HFFc6 (cell line): ENCODE measurements around the gene SLFN12L. TPM values are rescaled to one million over a fixed set of nuclear protein-coding genes. Genes with fewer than 3 reads are reported as not detected.

Experiments
- DNase-seq: peaks from one replicate; pipeline ENCODE4 v3.0.0-alpha.2; 2018
- H3K27ac Mint-ChIP-seq: 2 replicates; pipeline ENCODE4 v1.8.0; 2020; ENCODE audit warnings: mild to moderate bottlenecking, mixed read lengths
- H3K27me3 Mint-ChIP-seq: 2 replicates; pipeline ENCODE4 v1.8.0; 2021; ENCODE audit warnings: mild to moderate bottlenecking, moderate library complexity, mixed read lengths; ENCODE audit not compliant: insufficient read depth
- H3K36me3 Mint-ChIP-seq: 2 replicates; pipeline ENCODE4 v1.8.0; 2021; ENCODE audit warnings: low read depth, mixed read lengths
- H3K4me1 Mint-ChIP-seq: 2 replicates; pipeline ENCODE4 v1.8.0; 2020; ENCODE audit warnings: low read depth, mixed read lengths
- H3K4me3 Mint-ChIP-seq: 2 replicates; pipeline ENCODE4 v1.8.0; 2020; ENCODE audit warnings: mild to moderate bottlenecking, moderate library complexity, mixed read lengths
- H3K9me3 Mint-ChIP-seq: 2 replicates; pipeline ENCODE4 v1.8.0; 2020; ENCODE audit warnings: mild to moderate bottlenecking, mixed read lengths
- CTCF ChIP-seq: fragments of 200-600 bp; sonication (generic); IDR thresholded peaks from 2 replicates; pipeline ENCODE4 v1.5.0; 2021; ENCODE audit warnings: antibody characterized with exemption, mild to moderate bottlenecking
- total RNA-seq, 6 experiments: library from RNA; stranded (reverse); fragmentation: NEBNext Ultra II Directional; extraction: Animal tissue kit (Norgen Biotek cat#: 25700); gene quantifications; 2 replicates in 1 of 6; 3 replicates in 5 of 6; pipeline ENCODE4 v1.2.3, GENCODE V29; 2021

Gene SLFN12L
- total RNA-seq, 6 experiments from 2014 or later: 0.13 to 0.34 (median 0.25) TPM; not detected in 2

GRCh38 chr17:35578197-35578928, 40.9 kb upstream of the SLFN12L start, which contains the start of gene PEX12:
TSS of gene PEX12 (minus strand) at chr17:35578571. CDS start at chr17:35578021, 550 bp downstream.
- H3K4me1 Mint-ChIP-seq: peaks cover 24% of the 10 kb centered on the region
- peak; percentile 82 for DNase-seq
- H3K9me3 Mint-ChIP-seq: no peaks in the 10 kb centered on the region
- H3K36me3 Mint-ChIP-seq: peaks cover 6% of the 10 kb centered on the region
- H3K4me3 Mint-ChIP-seq: peak within 1 kb of the TSS; percentile 96
- peak within 1 kb of the TSS; percentile 89 for H3K27ac Mint-ChIP-seq
- H3K27me3 Mint-ChIP-seq: no peaks in the 10 kb centered on the region; the same call in 1 of the 2 replicates
- no peak for TF ChIP-seq CTCF

- peaks cover 24% of the 10 kb centered on the region for H3K4me1 Mint-ChIP-seq
- no peak for TF ChIP-seq CTCF
- H3K36me3 Mint-ChIP-seq: peaks cover 6% of the 10 kb centered on the region
- H3K4me3 Mint-ChIP-seq: peak overlapping the region; percentile 96
- H3K27me3 Mint-ChIP-seq: no peaks in the 10 kb centered on the region
- peak overlapping the region; percentile 89 for H3K27ac Mint-ChIP-seq
- no peaks in the 10 kb centered on the region for H3K9me3 Mint-ChIP-seq
- DNase-seq: peak; percentile 16
Observed at GRCh38 chr17:35577830-35578196, 40.3 kb upstream of the SLFN12L start.

- peak overlapping the region; percentile 1; the same call in 1 of the 2 replicates for H3K27ac Mint-ChIP-seq
Observed at GRCh38 chr17:35575759-35576158, 38.3 kb upstream of the SLFN12L start.

GRCh38 chr17:35569405-35569804, 31.9 kb upstream of the SLFN12L start:
- H3K4me3 Mint-ChIP-seq: peak overlapping the region; percentile 90
- H3K4me1 Mint-ChIP-seq: peaks cover 23% of the 10 kb centered on the region
- TF ChIP-seq CTCF: no peak
- H3K36me3 Mint-ChIP-seq: peaks cover 5% of the 10 kb centered on the region; the same call in 1 of the 2 replicates
- DNase-seq: no peak
- H3K27ac Mint-ChIP-seq: no peak overlapping the region; the same call in 1 of the 2 replicates
- H3K27me3 Mint-ChIP-seq: peaks cover 8% of the 10 kb centered on the region
- no peaks in the 10 kb centered on the region for H3K9me3 Mint-ChIP-seq

More at GRCh38 chr17:35575759-35576158, 38.3 kb upstream of the SLFN12L start:
- Mint-ChIP-seq H3K36me3 (peaks cover 6% of the 10 kb centered on the region), H3K4me3 (no peak overlapping the region), H3K27me3 (no peaks in the 10 kb centered on the region; the same call in 1 of the 2 replicates), H3K9me3 (no peaks in the 10 kb centered on the region), H3K4me1 (peaks cover 24% of the 10 kb centered on the region)
- TF ChIP-seq CTCF: no peak
- no peak for DNase-seq

- Mint-ChIP-seq H3K4me1 (peaks cover 29% of the 10 kb centered on the region), H3K36me3 (peaks cover 5% of the 10 kb centered on the region; the same call in 1 of the 2 replicates), H3K27ac (peak overlapping the region; percentile 76), H3K9me3 (no peaks in the 10 kb centered on the region), H3K4me3 (peak overlapping the region; percentile 90), H3K27me3 (peaks cover 8% of the 10 kb centered on the region)
- DNase-seq: peak; percentile 41
- no peak for TF ChIP-seq CTCF
Observed at GRCh38 chr17:35568561-35568960, 31.1 kb upstream of the SLFN12L start.
